ENCODE results near the gene NKX1-2.

NKX1-2 gene

DNA sequence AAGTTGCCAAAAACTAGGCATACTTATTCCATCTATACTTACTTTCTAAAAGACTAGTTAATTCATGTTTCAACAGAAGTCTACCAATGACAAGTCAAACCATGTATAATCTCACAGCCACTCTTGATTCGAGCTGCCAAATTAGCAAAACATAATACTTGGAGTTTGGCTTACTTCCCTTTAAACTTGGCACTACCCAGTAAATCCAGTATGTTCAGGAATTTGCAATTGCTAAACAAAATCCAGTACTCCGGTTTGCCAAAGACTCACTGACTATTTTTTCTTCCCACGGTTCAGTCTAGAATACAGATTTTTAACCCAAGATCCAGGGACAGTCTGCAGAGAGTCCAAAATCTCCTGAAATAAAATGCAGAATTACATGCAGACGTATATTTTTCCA is 35.8 kb downstream of the NKX1-2 start:
- no peak for DNase-seq

DNA sequence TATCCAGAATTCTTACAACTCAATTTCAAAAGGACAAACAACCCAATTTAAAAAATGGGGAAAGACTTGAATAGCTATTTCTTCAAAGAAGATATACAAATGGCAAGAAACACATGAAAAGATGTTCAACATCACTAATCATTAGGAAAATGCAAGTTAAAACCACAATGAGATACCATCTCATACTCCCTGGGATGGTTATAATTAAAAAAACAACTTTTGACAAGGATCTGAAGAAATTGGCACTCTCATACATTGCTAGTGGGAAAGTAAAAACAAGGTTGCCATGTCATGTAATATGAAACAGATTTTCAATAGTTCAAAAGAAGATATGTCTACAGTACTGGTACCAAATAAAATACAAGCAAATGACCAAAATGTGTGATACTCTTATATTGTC is 40.1 kb downstream of the NKX1-2 start:
- DNase-seq = no peak

GRCh38 chr10:124408357-124408756 is 41.5 kb downstream of the NKX1-2 start:
- no peak for DNase-seq

GRCh38 chr10:124407456-124407855 is 42.4 kb downstream of the NKX1-2 start:
- no peak for DNase-seq

- no peak for DNase-seq
These were observed 46.3 kb downstream of the NKX1-2 start for GRCh38 chr10:124403548-124403947.

GRCh38 chr10:124402273-124402672 is 47.6 kb downstream of the NKX1-2 start:
- DNase-seq = no peak

- no peak for DNase-seq
These were observed 48.2 kb downstream of the NKX1-2 start for GRCh38 chr10:124401633-124402032.

Data from stimulated activated CD4-positive, alpha-beta T cell treated with anti-CD3 and anti-CD28 coated beads, Interleukin-4, amount 100 ng/mL, for 24 hours (primary cell).